Prostate gland (tissue), 2 donors: ENCODE data around the gene SURF1. TPM values are rescaled to one million over a fixed set of nuclear protein-coding genes. Genes with fewer than 3 reads are reported as not detected.

ENCODE experiments used
- DNase-seq: peaks from one replicate; pipeline ENCODE4 v3.0.0-alpha.2; 2019; ENCODE audit warnings: low spot score
- H3K27ac ChIP-seq, 2 donors: fragments of 200-600 bp; sonication (generic); 2 replicates each; pipeline ENCODE4 v1.5.1; 2017 to 2019
- H3K27me3 ChIP-seq: fragments of 200-600 bp; sonication (generic); replicated peaks from 2 replicates; pipeline ENCODE4 v1.5.1; 2019; ENCODE audit not compliant: insufficient read depth
- H3K36me3 ChIP-seq, 2 donors: fragments of 200-600 bp; sonication (generic); 1 replicate in 1 of 2; 2 replicates in 1 of 2; pipeline versions ENCODE4 v1.5.1 to v1.8.1; 2017 to 2019
- H3K4me1 ChIP-seq: fragments of 200-600 bp; sonication (generic); replicated peaks from 2 replicates; pipeline ENCODE4 v1.5.1; 2019
- H3K4me3 ChIP-seq, 2 donors: fragments of 200-600 bp; sonication (generic); 2 replicates each; pipeline ENCODE4 v1.5.1; 2017 to 2019
- H3K9me3 ChIP-seq: fragments of 200-600 bp; sonication (generic); 2 replicates; pipeline ENCODE4 v1.5.1; 2017
- POLR2A ChIP-seq: fragments of 450-650 bp; IDR thresholded peaks from one replicate; pipeline ENCODE4 v1.6.1; 2016; ENCODE audit warnings: antibody characterized with exemption, mild to moderate bottlenecking
- POLR2AphosphoS5 ChIP-seq: sonication (generic); formaldehyde crosslinking; IDR thresholded peaks from one replicate; pipeline ENCODE4 v1.6.1; 2017; ENCODE audit warnings: antibody characterized with exemption
- WGBS: methylation state at CpG from one replicate; pipeline ENCODE4 v1.1.5; 2018; 5-methylcytosine and 5-hydroxymethylcytosine counted together
- intact Hi-C: fragments of 100-400 bp; cut with DNase I; formaldehyde crosslinking; loops from one replicate; pipeline ENCODE4 v1.14.2; 2022
- total RNA-seq, 2 donors: library from RNA; depleted of rRNA; stranded (reverse); fragments of >200 nt; gene quantifications; one replicate each; pipeline ENCODE4 v1.1.0, GENCODE V29; 2016
- TF ChIP-seq, protein P1 (sequence below), 4 experiments: fragments of 200-600 bp in 2 of 4; fragments of 450-650 bp in 2 of 4; sonication (generic) in 2 of 4; IDR thresholded peaks; 1 replicate in 3 of 4; 2 replicates in 1 of 4; pipeline ENCODE4 v1.5.1; 2016 to 2019; ENCODE audit warnings: antibody characterized with exemption in 4 of 4, mild to moderate bottlenecking in 2 of 4, moderate library complexity in 2 of 4

The SURF1 gene, protein sequence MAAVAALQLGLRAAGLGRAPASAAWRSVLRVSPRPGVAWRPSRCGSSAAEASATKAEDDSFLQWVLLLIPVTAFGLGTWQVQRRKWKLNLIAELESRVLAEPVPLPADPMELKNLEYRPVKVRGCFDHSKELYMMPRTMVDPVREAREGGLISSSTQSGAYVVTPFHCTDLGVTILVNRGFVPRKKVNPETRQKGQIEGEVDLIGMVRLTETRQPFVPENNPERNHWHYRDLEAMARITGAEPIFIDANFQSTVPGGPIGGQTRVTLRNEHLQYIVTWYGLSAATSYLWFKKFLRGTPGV
- total RNA-seq: 10 to 100 TPM; 53.3 to 73.8 TPM

DNA sequence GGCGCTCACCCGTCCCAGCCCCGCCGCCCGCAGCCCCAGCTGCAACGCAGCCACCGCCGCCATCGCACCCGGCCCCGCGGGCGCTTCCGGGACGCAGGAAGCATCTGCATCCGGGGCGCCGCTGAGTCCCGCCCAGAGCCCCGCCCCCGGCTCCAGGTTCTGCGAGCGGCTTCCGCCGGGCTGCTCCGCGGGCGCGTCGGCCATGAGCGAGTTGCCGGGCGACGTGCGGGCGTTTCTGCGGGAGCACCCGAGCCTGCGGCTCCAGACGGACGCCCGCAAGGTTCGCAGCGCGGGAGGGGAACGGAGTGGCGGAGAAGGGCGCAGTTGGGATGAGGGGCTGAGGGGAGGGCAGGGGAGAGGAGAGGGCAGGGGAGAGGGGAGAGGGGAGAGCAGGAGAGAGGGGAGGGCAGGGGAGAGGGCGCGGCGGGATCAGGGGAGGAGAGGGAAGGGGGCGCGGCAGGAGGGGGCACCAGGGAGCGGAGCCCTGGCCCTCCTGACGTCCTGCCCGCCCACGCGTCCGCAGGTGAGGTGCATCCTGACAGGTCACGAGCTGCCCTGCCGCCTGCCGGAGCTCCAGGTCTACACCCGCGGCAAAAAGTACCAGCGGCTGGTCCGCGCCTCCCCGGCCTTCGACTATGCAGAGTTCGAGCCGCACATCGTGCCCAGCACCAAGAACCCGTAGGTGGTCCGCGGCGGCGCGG, at the start of gene SURF1, which contains the start of gene SURF2:
Gene SURF1 (minus strand): TSS at position 97 of the 701 bp plus-strand sequence. CDS start 34 bp downstream, at position 63.
Gene SURF2 (plus strand): TSS at position 160 of the 701 bp plus-strand sequence. CDS start 43 bp downstream, at position 203.
- Histone ChIP-seq H3K4me3 (peak within 1 kb of the TSS; percentile 70 to 87), H3K36me3 (peaks cover 0 to 8% of the 10 kb centered on the region in 2 donors), H3K27ac (peak within 1 kb of the TSS; percentile 49 to 67), H3K4me1 (peaks cover 18% of the 10 kb centered on the region), H3K27me3 (no peaks in the 10 kb centered on the region), H3K9me3 (no peaks in the 10 kb centered on the region)
- peak; percentile 84 for DNase-seq
- TF ChIP-seq POLR2A (peak; percentile 44), POLR2AphosphoS5 (peak; percentile 67)
- TF ChIP-seq, protein P1, sequence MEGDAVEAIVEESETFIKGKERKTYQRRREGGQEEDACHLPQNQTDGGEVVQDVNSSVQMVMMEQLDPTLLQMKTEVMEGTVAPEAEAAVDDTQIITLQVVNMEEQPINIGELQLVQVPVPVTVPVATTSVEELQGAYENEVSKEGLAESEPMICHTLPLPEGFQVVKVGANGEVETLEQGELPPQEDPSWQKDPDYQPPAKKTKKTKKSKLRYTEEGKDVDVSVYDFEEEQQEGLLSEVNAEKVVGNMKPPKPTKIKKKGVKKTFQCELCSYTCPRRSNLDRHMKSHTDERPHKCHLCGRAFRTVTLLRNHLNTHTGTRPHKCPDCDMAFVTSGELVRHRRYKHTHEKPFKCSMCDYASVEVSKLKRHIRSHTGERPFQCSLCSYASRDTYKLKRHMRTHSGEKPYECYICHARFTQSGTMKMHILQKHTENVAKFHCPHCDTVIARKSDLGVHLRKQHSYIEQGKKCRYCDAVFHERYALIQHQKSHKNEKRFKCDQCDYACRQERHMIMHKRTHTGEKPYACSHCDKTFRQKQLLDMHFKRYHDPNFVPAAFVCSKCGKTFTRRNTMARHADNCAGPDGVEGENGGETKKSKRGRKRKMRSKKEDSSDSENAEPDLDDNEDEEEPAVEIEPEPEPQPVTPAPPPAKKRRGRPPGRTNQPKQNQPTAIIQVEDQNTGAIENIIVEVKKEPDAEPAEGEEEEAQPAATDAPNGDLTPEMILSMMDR (IDR thresholded peaks at IDR 0.05): peak in 1 of 4 experiments; percentile 18
- intact Hi-C loops: no loop called here
- WGBS: 1% methylated on average over 45 of the region's 78 CpGs

DNA sequence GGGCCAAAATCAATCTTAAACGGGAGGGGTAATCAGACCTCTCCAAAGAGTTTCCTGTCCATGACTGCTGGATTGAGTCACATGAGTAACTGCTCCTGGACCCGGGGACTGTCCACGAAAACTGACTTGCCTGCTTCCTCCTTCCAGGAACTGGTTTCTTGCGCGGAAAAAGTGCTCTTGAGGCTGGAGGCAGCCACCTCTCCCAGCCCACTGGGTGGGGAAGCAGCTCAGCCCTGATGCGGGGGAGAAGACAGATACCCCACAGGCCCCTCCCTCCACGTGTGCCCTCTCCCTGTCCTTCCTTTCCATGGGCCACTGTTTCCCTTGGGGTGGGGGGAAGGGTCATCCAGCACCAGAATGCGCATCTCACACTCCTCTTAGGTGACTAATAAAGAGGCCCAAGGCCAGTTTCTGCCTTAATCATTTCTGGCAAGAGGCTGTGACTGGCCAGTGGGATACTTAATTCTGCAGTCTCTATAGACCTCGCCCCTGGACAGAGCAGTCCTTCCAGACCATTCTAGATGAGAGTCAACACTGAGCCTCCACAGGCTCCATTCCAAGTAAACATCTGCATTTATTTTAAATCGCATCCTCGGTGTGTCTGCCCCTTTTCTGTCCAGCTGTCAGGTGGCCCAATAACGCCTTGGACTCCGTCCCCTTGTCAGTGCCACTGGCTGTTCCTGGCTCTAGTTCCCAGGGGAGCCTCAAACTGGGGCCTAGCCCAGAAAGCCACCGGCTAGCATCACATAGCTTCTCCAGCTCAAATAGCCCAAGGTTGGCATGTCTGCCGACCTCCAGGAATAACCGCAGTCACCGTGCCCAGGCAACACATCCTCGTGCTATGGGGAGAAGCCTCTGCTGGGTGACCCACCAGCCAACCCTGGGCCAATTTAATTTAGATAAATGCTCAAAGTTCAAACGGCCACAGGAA, 49.5 kb upstream of the SURF1 start:
- TF ChIP-seq POLR2AphosphoS5 (no peak), POLR2A (no peak)
- TF ChIP-seq, protein P1 (IDR thresholded peaks at IDR 0.05): no peak
- no peak overlapping the region for H3K4me3 ChIP-seq
- no peaks in the 10 kb centered on the region for H3K27me3 ChIP-seq
- H3K36me3 ChIP-seq: peaks cover 3 to 11% of the 10 kb centered on the region in 2 donors
- 78% methylated on average over 19 of the region's 19 CpGs for WGBS
- no peaks in the 10 kb centered on the region for H3K9me3 ChIP-seq
- no peak for DNase-seq
- no peak overlapping the region for H3K27ac ChIP-seq
- no peaks in the 10 kb centered on the region for H3K4me1 ChIP-seq
- intact Hi-C loops: no loop called here

DNA sequence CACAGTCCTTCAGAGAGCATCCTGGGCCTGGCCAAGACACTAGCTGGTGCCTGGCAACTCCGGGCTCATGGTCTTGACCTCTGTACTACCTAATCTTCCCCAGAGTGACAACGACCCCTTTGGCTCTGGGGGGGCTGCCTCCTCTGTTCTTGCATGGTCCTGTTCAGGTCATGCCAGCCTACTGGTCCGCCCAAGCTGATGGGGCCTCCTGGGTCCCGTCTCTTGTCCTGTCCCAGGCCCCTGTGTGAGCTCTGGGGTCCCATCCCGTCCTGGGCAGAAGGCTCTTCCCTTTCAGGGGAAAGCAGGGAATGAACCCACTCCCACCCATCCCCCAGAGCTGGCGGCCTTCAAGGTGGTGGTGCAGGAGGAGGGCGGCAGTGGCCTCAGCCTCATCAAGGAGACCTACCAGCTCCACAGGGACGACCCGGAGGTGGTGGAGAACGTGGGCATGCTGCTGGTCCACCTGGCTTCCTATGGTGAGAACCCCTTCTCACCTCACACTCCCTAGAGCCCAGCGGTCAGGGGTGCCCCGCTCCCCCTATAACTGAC, 48.2 kb upstream of the SURF1 start:
- Histone ChIP-seq H3K4me1 (no peaks in the 10 kb centered on the region), H3K27me3 (no peaks in the 10 kb centered on the region), H3K4me3 (no peak overlapping the region), H3K36me3 (peaks cover 0 to 3% of the 10 kb centered on the region in 2 donors), H3K27ac (no peak overlapping the region), H3K9me3 (no peaks in the 10 kb centered on the region)
- intact Hi-C loops: no loop called here
- 82% methylated on average over 12 of the region's 12 CpGs for WGBS
- no peak for TF ChIP-seq POLR2AphosphoS5
- no peak for TF ChIP-seq POLR2A
- no peak for DNase-seq

DNA sequence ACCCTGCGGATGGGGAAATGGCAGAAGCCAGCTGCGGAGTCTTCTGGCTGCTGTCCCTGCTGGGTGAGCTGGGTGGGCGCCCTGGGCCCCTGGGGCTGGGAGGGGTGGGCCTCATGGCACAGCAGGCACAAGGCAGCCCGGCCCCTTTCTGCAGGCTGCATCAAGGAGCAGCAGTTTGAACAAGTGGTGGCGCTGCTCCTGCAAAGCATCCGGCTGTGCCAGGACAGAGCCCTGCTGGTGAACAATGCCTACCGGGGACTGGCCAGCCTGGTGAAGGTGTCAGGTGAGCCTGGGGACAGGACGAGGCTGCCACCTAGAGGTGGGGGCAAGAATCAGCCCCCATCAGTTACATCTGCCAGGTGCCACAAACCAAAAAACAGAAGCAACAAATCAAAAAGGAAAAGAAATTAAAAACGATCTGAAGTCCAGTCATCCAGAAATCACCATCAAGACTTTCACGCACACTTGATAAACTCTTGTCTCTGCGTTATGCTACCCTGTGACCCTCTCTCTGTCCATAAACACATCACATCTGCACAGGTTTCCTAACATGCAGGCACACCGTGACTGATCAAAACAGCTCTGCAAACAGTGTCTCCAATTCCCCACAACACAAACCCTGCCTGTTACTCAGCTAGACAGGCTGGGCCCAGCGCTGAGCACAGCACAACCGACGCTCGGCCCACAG, 47.6 kb upstream of the SURF1 start:
- H3K36me3 ChIP-seq: peaks cover 0 to 3% of the 10 kb centered on the region in 2 donors
- H3K27me3 ChIP-seq: no peaks in the 10 kb centered on the region
- DNase-seq: peak; percentile 51
- intact Hi-C loops: no loop called here
- H3K4me1 ChIP-seq: no peaks in the 10 kb centered on the region
- no peak overlapping the region for H3K4me3 ChIP-seq
- H3K27ac ChIP-seq: no peak overlapping the region
- no peaks in the 10 kb centered on the region for H3K9me3 ChIP-seq
- TF ChIP-seq POLR2A: no peak
- TF ChIP-seq POLR2AphosphoS5: peak; percentile 38
- TF ChIP-seq, protein P1 (IDR thresholded peaks at IDR 0.05): peak; percentile 11 to 74 (median 64)
- WGBS: 68% methylated on average over 16 of the region's 16 CpGs
